WERI-Rb-1 (cell line): ENCODE measurements around the gene SH2D3A.
"Not testable (repeated sequence)": the region's sequence is repeated elsewhere in the genome, so short reads cannot be mapped to it uniquely, and the experiment has no call there.

Experiments
- DNase-seq: peaks from one replicate; pipeline ENCODE4 v3.0.0-alpha.2; 2020
- H3K27ac ChIP-seq: fragments of 250-450 bp; sonication (Bioruptor Pico); 2 replicates; pipeline ENCODE4 v1.5.1; 2020; ENCODE audit warnings: mild to moderate bottlenecking, moderate library complexity
- H3K27me3 ChIP-seq: fragments of 250-450 bp; sonication (Bioruptor Pico); 2 replicates; pipeline ENCODE4 v1.5.1; 2021; ENCODE audit warnings: mild to moderate bottlenecking, low read depth, moderate library complexity; ENCODE audit not compliant: insufficient read depth, severe bottlenecking
- H3K36me3 ChIP-seq: fragments of 250-450 bp; sonication (Bioruptor Pico); 2 replicates; pipeline ENCODE4 v1.5.1; 2020; ENCODE audit warnings: mild to moderate bottlenecking, moderate library complexity
- H3K4me3 ChIP-seq: 2 replicates; pipeline ENCODE4 v1.5.1; 2011; ENCODE audit warnings: low read depth, mild to moderate bottlenecking, control low read depth, low read length
- H3K9me3 ChIP-seq: fragments of 250-450 bp; sonication (Bioruptor Pico); 2 replicates; pipeline ENCODE4 v1.5.1; 2021; ENCODE audit warnings: mild to moderate bottlenecking, moderate library complexity; ENCODE audit not compliant: severe bottlenecking
- CTCF ChIP-seq: IDR thresholded peaks from 2 replicates; pipeline ENCODE4 v1.5.1; 2011; ENCODE audit warnings: low read depth, mild to moderate bottlenecking, control low read depth, inconsistent platforms, low read length

SH2D3A gene

GRCh38 chr19:6801485-6802086 lies 34.4 kb upstream of the SH2D3A start:
- DNase-seq = no peak
- no peaks in the 10 kb centered on the region for H3K36me3 ChIP-seq
- H3K27ac ChIP-seq = no peak overlapping the region
- H3K27me3 ChIP-seq = peaks cover 62% of the 10 kb centered on the region
- no peak for TF ChIP-seq CTCF
- peaks cover 14% of the 10 kb centered on the region for H3K9me3 ChIP-seq
- H3K4me3 ChIP-seq = no peak overlapping the region

DNA sequence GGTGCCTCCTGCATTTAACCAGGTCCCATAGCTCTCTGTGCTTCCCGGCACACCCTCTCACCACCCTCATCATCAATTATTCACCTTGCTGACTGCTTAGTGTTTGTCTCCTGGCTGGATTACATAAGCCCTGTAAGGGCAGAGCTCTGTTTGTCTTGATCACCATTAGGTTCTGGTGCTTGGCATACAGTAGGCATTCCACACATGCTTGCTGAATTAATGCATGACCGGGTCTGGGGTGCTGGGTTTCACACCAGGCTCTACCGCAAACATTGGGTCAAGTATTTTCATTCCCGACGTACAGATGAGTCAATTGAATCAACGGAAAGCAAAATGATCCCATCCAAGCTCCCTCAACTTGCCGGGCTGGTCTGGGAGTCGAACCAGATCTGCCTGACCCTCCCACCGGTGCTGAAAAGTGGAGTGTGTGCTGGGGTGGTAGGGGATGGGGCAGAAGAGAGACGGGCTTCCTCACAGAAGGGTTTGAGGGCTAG lies 33.8 kb upstream of the SH2D3A start:
- peaks cover 61% of the 10 kb centered on the region for H3K27me3 ChIP-seq
- H3K4me3 ChIP-seq = no peak overlapping the region
- TF ChIP-seq CTCF = no peak
- no peak overlapping the region for H3K27ac ChIP-seq
- no peaks in the 10 kb centered on the region for H3K36me3 ChIP-seq
- DNase-seq = no peak
- peaks cover 13% of the 10 kb centered on the region for H3K9me3 ChIP-seq

- not testable (repeated sequence) for H3K36me3 ChIP-seq, H3K4me3 ChIP-seq, H3K27ac ChIP-seq, DNase-seq
- H3K9me3 ChIP-seq = peaks cover 14% of the 10 kb centered on the region
- peaks cover 59% of the 10 kb centered on the region for H3K27me3 ChIP-seq
Observed at GRCh38 chr19:6800160-6800790, 33.0 kb upstream of the SH2D3A start.

- no peak for DNase-seq
- no peak for TF ChIP-seq CTCF
- no peak overlapping the region for H3K27ac ChIP-seq
- H3K36me3 ChIP-seq = no peaks in the 10 kb centered on the region
- peaks cover 56% of the 10 kb centered on the region for H3K27me3 ChIP-seq
- H3K9me3 ChIP-seq = peaks cover 16% of the 10 kb centered on the region
- no peak overlapping the region for H3K4me3 ChIP-seq
Observed at GRCh38 chr19:6797646-6798045, 30.4 kb upstream of the SH2D3A start.

DNA sequence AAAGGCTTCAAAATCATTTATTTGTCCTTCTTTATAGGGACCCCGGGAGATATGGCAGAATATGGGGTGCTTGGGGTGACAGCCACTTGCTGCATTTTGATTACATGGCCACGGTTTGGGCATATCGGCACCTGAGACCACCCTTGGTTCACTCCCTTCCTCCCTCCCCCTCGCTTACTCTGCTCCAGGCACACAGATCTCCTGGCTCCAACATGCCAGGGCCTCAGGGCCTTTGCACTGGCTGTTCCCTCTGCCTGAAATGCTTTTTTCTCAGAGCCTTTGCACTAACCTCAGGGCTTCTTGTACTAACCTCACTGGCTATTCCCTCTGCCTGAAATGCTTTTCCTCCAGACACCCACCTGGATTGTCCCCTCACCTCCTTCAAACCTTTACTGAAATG lies 29.0 kb upstream of the SH2D3A start:
- no peaks in the 10 kb centered on the region for H3K36me3 ChIP-seq
- no peak for TF ChIP-seq CTCF
- peaks cover 15% of the 10 kb centered on the region for H3K9me3 ChIP-seq
- DNase-seq = no peak
- H3K4me3 ChIP-seq = no peak overlapping the region
- no peak overlapping the region for H3K27ac ChIP-seq
- H3K27me3 ChIP-seq = peaks cover 49% of the 10 kb centered on the region

- TF ChIP-seq CTCF = no peak
- no peak overlapping the region for H3K27ac ChIP-seq
- no peak for DNase-seq
- H3K4me3 ChIP-seq = no peak overlapping the region
- H3K36me3 ChIP-seq = no peaks in the 10 kb centered on the region
- H3K27me3 ChIP-seq = peaks cover 35% of the 10 kb centered on the region
- H3K9me3 ChIP-seq = peaks cover 15% of the 10 kb centered on the region
Observed at GRCh38 chr19:6794686-6795431, 27.6 kb upstream of the SH2D3A start.
